22Rv1 (cell line): ENCODE measurements around the gene CKB.

ENCODE experiments used
- CTCF ChIP-seq: fragments of 450-650 bp; IDR thresholded peaks from 2 replicates; pipeline ENCODE4 v1.5.1; 2017; ENCODE audit warnings: mild to moderate bottlenecking
- ZFX ChIP-seq: fragments of 450-650 bp; IDR thresholded peaks from 2 replicates; pipeline ENCODE4 v1.6.1; 2017; ENCODE audit warnings: antibody characterized with exemption, borderline replicate concordance

- no peak for TF ChIP-seq ZFX
- TF ChIP-seq CTCF: no peak
Measured at GRCh38 chr14:103476065-103476464, 46.6 kb downstream of the CKB start.
